ENCODE data around the gene PPP6R1.

Gene PPP6R1

GRCh38 chr19:55279770-55280643, 21.2 kb upstream of the PPP6R1 start, which contains the start of gene HSPBP1:
HSPBP1 (minus strand) TSS chr19:55280110; CDS start chr19:55279608, 502 bp downstream.
- peak; percentile 98 for DNase-seq

- no peak for DNase-seq
These were observed 20.5 kb upstream of the PPP6R1 start for GRCh38 chr19:55279340-55279739.

GRCh38 chr19:55278391-55279135, 19.7 kb upstream of the PPP6R1 start:
- DNase-seq: no peak

GRCh38 chr19:55277494-55277893, 18.7 kb upstream of the PPP6R1 start:
- DNase-seq: no peak

- DNase-seq: no peak
These were observed 18.1 kb upstream of the PPP6R1 start for GRCh38 chr19:55276720-55277430.

- DNase-seq: peak; percentile 48
These were observed 17.3 kb upstream of the PPP6R1 start for GRCh38 chr19:55275851-55276719.

GRCh38 chr19:55273978-55274707, 15.3 kb upstream of the PPP6R1 start:
- no peak for DNase-seq

GRCh38 chr19:55272142-55272541, 13.3 kb upstream of the PPP6R1 start:
- DNase-seq: no peak

GRCh38 chr19:55270172-55270942, 11.5 kb upstream of the PPP6R1 start:
- DNase-seq: no peak

- DNase-seq: no peak
These were observed 10.5 kb upstream of the PPP6R1 start for GRCh38 chr19:55269299-55269698.

- no peak for DNase-seq
These were observed 8.0 kb upstream of the PPP6R1 start for GRCh38 chr19:55266840-55267239.

- no peak for DNase-seq
These were observed 7.6 kb upstream of the PPP6R1 start for GRCh38 chr19:55266404-55266803.

- no peak for DNase-seq
These were observed 7.0 kb upstream of the PPP6R1 start for GRCh38 chr19:55265723-55266386.

GRCh38 chr19:55265173-55265572, 6.4 kb upstream of the PPP6R1 start:
- no peak for DNase-seq

GRCh38 chr19:55264531-55264930, 5.7 kb upstream of the PPP6R1 start:
- DNase-seq: no peak

- no peak for DNase-seq
These were observed 3.5 kb upstream of the PPP6R1 start for GRCh38 chr19:55262359-55262758.

GRCh38 chr19:55261671-55262126, 2.9 kb upstream of the PPP6R1 start:
- no peak for DNase-seq

- no peak for DNase-seq
These were observed 858 bp upstream of the PPP6R1 start for GRCh38 chr19:55259540-55260210.

GRCh38 chr19:55258476-55258827, 365 bp downstream of the PPP6R1 start:
- peak; percentile 40 for DNase-seq

Measured in activated CD4-positive, alpha-beta T cell treated with anti-CD3 and anti-CD28 coated beads, Interleukin-2, Interleukin-6, amounts not matched to agents 100 ng/mL and 50 ng/mL, durations not matched to agents 16 hours and 8 hours (primary cell).